LNCAP (cell line): ENCODE results near the gene ZNF227.

Experiments used
- TF ChIP-seq, protein P1 (sequence below): fragments of 450-650 bp; IDR thresholded peaks from 2 replicates; pipeline ENCODE4 v1.5.1; 2017; ENCODE audit warnings: mild to moderate bottlenecking

Gene ZNF227

DNA sequence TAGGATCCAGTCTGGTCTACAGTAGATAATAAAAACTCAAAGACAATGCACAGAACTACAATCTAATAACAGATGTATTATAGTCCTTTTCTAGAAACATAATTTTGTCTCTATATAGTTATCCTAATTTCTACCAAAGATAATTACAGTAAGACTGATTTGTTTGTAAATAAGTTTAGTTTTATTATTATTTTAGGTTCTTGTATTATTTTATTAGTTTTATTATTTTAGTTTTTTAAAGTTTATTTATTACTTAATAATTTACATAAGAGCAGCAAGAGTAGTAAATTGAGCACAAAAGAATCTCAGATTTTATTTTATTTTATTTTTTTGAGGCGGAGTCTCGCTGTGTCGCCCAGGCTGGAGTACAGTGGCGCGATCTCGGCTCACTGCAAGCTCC is 22.3 kb upstream of the ZNF227 start:
- TF ChIP-seq, protein P1, sequence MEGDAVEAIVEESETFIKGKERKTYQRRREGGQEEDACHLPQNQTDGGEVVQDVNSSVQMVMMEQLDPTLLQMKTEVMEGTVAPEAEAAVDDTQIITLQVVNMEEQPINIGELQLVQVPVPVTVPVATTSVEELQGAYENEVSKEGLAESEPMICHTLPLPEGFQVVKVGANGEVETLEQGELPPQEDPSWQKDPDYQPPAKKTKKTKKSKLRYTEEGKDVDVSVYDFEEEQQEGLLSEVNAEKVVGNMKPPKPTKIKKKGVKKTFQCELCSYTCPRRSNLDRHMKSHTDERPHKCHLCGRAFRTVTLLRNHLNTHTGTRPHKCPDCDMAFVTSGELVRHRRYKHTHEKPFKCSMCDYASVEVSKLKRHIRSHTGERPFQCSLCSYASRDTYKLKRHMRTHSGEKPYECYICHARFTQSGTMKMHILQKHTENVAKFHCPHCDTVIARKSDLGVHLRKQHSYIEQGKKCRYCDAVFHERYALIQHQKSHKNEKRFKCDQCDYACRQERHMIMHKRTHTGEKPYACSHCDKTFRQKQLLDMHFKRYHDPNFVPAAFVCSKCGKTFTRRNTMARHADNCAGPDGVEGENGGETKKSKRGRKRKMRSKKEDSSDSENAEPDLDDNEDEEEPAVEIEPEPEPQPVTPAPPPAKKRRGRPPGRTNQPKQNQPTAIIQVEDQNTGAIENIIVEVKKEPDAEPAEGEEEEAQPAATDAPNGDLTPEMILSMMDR = no peak

DNA sequence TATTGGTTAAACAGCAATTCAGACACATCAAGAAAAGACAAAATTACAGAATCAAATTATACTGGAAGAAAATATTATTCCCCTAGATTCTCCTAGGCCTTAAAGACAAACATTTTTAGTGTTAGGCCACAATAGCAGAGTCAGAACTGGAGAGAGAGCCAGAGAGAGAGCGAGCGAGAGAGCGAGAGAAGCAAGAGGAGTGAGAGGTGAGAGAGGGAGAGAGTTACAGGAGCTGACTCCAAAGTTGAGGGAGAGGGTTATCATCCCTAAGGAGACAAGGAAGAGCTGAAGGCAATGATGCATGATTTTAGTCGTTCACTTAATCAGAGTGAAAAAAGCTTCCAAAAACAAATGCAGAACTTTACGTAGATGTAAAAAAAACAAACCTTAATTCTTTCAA is 20.2 kb upstream of the ZNF227 start:
- TF ChIP-seq, protein P1 = no peak

DNA sequence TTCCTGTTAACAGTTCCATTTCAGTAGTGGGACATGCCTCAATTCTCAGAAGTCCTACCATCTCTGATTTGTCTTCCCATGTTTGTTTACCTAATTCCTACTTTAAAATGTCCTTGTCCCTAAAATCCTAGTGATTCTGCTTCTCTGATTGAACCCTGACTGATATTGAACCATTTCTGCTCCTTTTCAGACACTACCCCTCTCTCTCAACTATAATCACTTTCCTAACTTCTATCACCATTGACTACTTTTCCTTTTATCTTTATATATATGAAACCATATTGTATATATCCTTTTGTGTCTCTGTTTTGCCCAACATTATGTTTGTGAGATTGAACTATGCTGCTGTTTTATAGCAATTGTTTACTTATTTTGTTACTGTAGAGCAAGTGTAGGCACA is 15.6 kb upstream of the ZNF227 start:
- TF ChIP-seq, protein P1 = no peak

DNA sequence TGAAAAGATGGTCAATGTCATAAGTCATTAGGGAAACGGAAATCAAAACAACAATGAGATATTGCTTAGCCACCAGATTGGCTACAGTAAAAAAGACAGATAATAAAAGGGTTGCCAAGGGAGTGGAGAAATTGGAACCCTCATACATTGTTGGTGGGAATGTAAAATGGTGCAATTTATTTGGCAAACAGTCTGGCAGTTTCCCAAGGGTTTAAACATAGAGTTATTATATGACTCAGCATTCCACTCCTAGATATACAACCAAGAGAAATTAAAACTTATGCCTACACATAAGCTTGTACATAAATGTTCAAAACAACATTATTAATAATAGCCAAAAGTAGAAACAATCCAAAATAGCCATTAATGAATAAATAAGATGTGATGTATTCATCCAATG is 9.9 kb upstream of the ZNF227 start:
- TF ChIP-seq, protein P1 = no peak

DNA sequence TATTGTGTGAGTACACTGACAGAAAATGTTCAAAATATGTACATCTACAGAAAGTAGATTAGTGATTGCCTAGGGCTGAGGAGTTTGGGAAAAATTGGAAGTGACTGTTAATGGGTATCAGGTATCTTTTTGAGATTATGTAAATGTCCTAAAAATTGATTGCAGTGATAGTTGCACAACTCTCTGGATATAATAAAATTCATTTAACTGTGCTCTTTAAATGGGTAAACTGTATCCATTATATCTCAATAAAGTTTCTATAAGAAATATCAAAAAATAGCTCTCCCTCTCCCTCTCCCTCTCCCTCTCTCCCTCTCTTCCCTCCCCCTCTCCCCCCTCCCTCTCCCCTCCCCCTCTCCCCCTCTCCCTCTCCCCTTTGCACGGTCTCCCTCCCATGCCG is 9.4 kb upstream of the ZNF227 start:
- TF ChIP-seq, protein P1 = no peak

DNA sequence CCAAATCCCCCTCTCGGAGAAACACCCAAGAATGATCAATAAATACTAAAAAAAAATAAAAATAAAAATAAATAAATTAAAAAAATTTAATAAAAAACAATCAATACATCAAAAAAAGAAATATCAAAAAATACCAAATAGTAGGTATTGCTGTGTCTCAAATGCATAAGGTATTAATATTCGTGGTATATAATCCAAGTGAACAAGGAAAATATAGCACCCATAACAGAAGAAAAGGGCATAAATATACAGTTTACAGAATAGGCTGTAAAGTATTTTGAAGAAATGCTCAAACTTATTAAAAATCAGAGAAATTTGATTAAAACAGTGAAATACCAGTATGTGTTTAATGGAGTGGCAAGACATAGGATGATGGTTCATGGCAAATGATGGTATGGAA is 7.6 kb upstream of the ZNF227 start:
- TF ChIP-seq, protein P1 = no peak

DNA sequence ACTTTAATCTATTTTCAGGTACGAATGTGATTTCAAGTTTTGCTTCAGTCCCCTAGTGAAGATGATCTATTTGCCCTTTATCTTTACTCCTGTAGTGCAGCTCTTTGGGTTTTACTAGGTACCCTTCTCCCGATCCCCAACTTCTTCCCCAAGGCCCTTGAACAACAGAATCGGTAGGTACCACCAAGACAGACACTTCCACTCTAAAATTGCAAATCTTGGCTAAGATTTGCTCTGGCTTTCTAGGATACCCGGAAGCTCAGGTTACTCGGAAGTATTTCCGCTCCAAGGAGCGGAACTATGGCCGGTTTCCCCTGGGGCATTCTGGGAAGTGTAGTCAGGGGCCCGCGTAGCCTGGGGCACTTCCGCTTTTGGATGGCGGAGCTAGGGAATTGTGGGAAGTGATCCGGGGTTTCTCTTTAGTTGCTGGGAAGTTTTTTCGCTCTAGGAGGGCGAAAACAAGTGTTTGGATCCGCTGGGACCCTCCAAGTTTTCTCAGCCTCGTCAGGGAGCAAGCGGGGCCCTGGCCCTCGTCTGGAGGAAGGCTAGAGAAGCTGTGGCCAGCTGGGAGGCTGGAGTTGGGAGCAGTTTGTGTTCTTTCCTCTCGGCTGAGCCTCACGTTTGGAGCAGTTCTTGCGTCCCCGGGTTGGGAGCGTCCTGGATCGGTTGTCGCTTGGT is 5.1 kb upstream of the ZNF227 start:
- TF ChIP-seq, protein P1 = no peak

DNA sequence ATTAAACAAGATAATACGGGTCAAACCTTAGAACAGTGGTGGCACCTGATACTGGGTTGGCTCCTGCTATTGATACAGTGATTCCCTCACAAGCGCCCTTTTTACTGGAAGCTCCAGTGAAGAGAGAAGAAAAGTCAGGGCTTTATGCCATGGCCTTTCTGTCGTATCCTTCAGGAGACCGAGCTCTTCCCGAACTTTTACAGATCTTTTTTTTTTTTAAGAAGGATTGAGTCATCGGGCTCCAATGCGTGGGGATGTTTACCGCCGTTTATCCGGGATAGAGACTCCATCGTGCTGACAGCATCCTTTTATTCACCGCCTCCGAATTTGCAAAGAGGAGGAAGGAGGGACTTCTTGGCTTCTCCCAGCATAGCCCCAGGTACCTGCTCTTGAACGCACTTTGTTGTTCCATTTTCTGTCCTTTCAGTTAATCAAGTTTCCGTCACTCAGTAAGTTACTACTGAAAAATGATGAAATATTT is 574 bp downstream of the ZNF227 start:
- TF ChIP-seq, protein P1 = no peak
